Activated CD8-positive, alpha-beta memory T cell treated with anti-CD3 and anti-CD28 coated beads, Interleukin-2, amount 50 U/mL, for 1 hour (primary cell): ENCODE results near the gene WDR45.
"Not testable (repeated sequence)": the region's sequence is repeated elsewhere in the genome, so short reads cannot be mapped to it uniquely, and the experiment has no call there.

Experiments
- DNase-seq: peaks from one replicate; pipeline ENCODE4 v3.0.0-alpha.2; 2020; ENCODE audit errors: extremely low read depth

WDR45 gene

DNA sequence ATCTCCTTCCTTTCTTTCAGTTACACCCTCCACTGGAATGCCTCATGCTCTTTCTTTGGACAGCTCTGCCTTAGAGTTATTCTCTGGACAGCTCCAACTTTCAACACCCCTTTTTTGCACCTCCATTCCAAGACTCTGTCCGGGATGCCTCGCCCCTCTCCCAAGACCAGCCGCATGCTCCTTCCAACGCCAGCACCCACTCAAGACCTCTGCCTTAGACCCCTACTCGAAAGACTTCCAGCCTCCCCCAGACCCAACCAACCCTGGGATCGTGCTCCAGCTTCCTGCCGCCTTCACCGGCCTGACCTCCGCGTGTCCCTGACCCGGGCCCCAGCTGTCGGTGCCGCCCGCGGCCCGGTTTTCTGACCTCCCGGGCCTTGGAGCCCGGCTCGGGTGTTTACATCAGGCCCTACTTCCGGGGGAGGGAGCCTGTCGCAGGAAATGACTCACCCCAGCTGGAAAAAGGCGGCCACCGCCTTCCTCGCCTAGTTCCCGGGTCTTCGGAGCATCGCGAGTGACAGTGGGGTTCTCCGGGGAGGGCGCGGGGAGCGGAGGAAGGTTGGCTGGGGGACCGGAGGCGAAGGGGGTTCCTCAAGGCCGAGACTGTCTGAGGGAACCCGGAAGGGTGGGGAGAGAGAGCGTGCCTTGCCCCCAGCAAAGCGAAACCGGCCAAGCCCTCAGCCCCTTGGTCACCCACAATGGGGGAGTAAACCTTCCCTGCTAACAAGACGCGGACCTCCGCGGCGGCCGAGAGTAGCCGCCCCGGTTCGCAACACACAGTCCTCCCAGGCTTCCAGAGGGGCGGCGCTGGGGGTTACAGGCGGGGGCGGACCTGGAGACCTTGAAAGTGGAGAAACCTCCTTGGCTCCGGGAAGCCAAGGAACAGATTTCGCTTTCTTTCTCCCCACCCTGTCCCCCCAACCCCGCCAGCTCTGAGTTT lies at the start of gene WDR45:
Gene WDR45 (minus strand): TSS at position 399 of the 940 bp plus-strand sequence. CDS start 1,792 bp downstream, outside the sequence.
- peak; percentile 47 for DNase-seq

DNA sequence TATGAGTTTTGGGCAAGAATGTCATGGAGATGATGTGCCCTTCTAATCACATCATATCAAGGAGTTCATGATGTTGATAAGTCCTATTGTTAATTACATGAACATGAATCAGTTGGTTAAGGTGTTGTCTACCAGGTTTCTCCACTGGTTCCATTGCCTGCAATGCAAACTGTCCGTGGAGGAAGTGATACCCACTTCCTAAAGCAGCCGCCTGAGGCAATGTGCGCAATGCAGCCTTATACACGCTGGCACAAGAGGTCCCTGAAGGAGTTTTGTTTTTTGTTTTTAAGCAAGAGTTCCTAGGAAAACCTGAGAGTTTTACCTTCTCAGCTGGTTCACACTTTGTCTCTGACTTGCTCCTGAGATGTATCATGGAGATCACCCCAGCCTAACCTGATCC lies 49.7 kb upstream of the WDR45 start:
- no peak for DNase-seq

DNA sequence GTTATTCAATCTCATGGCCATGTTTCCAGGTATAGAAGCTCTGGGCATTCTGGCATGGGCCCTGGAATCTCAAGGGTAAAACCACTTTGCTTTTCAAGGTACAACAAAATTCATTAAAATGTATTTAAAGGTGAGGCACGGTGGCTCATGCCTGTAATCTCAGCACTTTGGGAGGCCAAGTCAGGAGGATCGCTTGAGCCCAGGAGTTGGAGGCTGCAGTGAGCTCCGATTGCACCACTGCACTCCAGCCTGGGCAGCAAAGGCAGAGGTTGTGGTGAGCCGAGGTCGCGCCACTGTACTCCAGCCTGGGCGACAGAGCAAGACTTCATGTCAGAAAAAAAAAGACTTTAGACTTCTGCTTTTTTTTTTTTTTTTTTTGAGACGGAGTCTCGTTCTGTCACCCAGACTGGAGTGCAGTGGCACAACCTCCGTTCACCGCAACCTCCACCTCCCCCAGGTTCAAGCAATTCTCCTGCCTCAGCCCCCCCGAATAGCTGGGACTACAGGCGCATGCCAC lies 48.1 kb upstream of the WDR45 start:
- DNase-seq: not testable (repeated sequence)

DNA sequence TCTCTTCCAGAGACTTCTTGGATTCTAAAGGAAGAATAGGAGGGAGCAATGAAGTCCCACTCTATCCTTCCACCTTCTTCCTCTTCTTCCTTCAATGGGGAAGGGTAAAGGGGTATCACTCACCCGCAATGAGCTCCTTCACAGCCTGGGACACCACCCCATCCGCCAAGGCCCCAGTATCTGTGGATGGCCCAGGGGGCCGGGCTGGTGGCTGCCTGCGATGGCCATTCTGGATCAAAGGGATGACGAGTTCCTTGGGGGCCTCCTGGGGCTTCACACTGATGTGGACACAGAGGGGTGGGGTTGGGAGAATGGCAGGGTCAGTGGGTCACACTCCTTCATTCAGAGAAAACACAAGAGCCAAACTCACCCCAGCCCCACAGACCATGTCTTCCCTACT lies 42.8 kb upstream of the WDR45 start:
- DNase-seq: no peak

DNA sequence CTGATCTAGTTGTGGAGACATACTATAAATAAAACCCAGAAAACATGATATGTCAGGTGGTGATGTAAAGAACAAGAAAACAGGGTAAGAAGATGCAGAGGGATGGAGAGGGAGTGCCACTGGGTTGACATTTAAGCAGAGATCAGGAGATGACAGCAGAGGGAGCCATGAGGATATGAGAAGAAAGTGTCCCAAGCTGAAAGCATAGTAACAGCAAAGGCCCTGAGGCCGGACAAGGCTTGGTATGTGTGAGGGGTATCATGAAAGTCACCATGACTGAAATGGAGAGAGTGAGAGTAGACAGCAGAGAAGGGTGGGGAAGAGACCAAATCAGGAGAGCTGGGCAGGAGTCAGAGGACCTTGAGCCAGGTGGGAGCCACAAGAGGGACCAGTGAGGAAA lies 40.4 kb upstream of the WDR45 start:
- no peak for DNase-seq

- no peak for DNase-seq
These were observed 37.9 kb upstream of the WDR45 start for GRCh38 chrX:49117581-49117980.

GRCh38 chrX:49116716-49117115 lies 37.0 kb upstream of the WDR45 start:
- DNase-seq: no peak

- no peak for DNase-seq
These were observed 36.4 kb upstream of the WDR45 start for GRCh38 chrX:49116076-49116475.

GRCh38 chrX:49111791-49112190 lies 32.1 kb upstream of the WDR45 start:
- no peak for DNase-seq

DNA sequence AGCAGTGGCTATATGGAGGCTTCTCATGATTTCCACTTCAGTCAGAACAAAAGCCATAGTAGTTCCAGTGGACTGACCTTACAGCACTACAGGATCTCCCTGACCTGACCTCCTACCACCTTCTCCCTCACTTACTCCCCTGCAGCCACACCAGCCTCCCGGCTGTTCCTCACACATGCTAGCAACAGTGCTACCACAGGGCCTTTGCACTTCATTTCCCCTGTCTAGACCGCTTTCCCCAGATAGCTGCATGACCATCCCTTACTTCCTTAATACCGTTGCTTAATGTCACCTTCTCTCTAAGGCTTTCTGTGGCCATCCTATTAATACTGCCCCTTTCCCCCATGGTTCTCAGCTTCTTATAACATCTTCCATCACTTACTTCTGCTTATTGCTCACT lies 30.7 kb upstream of the WDR45 start:
- DNase-seq: no peak

- no peak for DNase-seq
These were observed 29.0 kb upstream of the WDR45 start for GRCh38 chrX:49108641-49109040.

GRCh38 chrX:49106930-49107329 lies 27.2 kb upstream of the WDR45 start:
- DNase-seq: no peak

- no peak for DNase-seq
These were observed 26.6 kb upstream of the WDR45 start for GRCh38 chrX:49106296-49106695.

DNA sequence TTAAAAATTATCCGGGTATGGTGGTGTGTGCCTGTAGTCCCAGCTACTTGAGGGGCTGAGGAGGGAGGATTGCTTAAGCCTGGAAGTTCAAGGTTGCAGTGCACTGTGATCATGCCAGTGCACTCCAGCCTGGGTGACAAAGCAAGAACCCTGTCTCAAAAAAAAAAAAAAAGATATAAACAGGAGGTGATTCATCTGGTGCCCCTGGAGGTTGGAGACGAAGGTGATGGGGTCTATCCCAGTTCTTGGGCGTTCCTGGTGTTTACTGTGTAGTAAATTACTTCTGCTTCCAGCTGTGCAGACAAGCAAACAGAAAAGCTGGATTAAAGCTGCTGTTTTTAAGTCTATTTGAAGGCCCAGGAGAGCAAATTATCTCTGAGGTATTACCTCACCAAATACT lies 23.9 kb upstream of the WDR45 start:
- DNase-seq: no peak

DNA sequence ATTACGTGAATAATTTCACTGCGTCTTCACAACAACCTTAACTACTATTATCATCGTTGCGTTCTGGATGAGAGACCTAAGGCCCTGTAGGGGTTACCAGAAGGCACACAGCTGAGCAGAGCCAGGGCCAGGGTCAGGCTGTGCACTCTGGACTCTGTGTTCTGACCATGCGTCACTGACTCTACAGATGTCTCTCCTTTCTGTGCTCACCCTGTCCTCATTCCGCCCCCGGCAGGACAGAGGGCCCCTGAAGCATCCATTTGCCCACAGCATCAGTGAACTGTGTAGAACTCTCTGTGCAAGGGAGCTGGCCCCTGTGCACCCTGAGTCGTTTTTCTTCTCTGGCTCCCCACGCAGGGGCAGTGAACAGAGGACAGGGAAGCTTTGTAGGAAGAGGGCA lies 22.5 kb upstream of the WDR45 start:
- DNase-seq: no peak

GRCh38 chrX:49101629-49101984 lies 21.9 kb upstream of the WDR45 start:
- DNase-seq: no peak

GRCh38 chrX:49100704-49101628 lies 21.3 kb upstream of the WDR45 start:
- peak; percentile 61 for DNase-seq

DNA sequence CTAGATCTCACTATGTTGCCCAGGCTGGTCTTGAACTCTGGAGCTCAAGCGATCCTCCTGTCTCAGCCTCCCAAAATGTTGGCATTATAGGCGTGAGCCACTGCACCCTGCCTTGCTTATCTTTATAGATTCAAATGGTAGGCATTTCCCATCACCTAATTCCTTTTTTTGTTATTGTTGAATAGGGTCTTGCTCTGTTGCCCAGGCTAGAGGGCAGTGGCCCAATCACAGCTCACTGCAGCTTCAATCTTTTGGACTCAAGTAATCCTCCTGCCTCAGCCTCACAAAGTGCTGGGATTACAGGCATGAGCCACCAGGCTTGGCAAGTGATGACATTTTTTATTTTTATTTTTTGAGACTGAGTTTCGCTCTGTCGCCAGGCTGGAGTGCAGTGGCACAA lies 16.7 kb upstream of the WDR45 start:
- DNase-seq: no peak

GRCh38 chrX:49089553-49089952 lies 9.9 kb upstream of the WDR45 start:
- no peak for DNase-seq

GRCh38 chrX:49082271-49082871 lies 2.7 kb upstream of the WDR45 start:
- no peak for DNase-seq

- no peak for DNase-seq
These were observed 1.7 kb downstream of the WDR45 start for GRCh38 chrX:49077941-49078340.

- no peak for DNase-seq
These were observed 4.3 kb downstream of the WDR45 start for GRCh38 chrX:49075347-49075746.
